ENCODE data around the gene TTC39A.

Gene TTC39A

GRCh38 chr1:51317798-51318197 is 12.6 kb downstream of the TTC39A start:
- Histone ChIP-seq H3K4me2 (ENCODE audit: low read depth, low read length) (no peak overlapping the region), H3K9me3 (replicated peaks; ENCODE audit: insufficient read depth, low read length) (no peaks in the 10 kb centered on the region), H3K9ac (ENCODE audit: low read length) (no peak overlapping the region), H3K36me3 (replicated peaks; ENCODE audit: insufficient read depth, low read length) (no peaks in the 10 kb centered on the region), H3F3A (ENCODE audit: insufficient read depth, low read length) (no peaks in the 10 kb centered on the region), H2AFZ (ENCODE audit: low read length) (no peak overlapping the region), H3K79me2 (ENCODE audit: low read length) (no peaks in the 10 kb centered on the region), H3K9me2 (replicated peaks; ENCODE audit: insufficient read depth, low read length) (no peaks in the 10 kb centered on the region), H3K27ac (ENCODE audit: low read length) (no peak overlapping the region), H3K4me3 (ENCODE audit: low read length) (no peak overlapping the region), H3K4me1 (ENCODE audit: low read length) (no peaks in the 10 kb centered on the region), H3K27me3 (replicated peaks; ENCODE audit: insufficient read depth, low read length) (no peaks in the 10 kb centered on the region), H4K20me1 (ENCODE audit: insufficient read depth, low read length) (no peaks in the 10 kb centered on the region)
- TF ChIP-seq EZH2 (optimal IDR thresholded peaks at IDR 0.05; ENCODE audit: low read depth, low read length) (no peak), CTCF (IDR thresholded peaks at IDR 0.05; ENCODE audit: low read length) (no peak), EZH2phosphoT487 (IDR thresholded peaks at IDR 0.05; ENCODE audit: low read length) (no peak)
- no peak for DNase-seq

- Histone ChIP-seq H2AFZ (ENCODE audit: low read length) (no peak overlapping the region), H3K36me3 (replicated peaks; ENCODE audit: insufficient read depth, low read length) (no peaks in the 10 kb centered on the region), H3K27me3 (replicated peaks; ENCODE audit: insufficient read depth, low read length) (no peaks in the 10 kb centered on the region), H3K9me2 (replicated peaks; ENCODE audit: insufficient read depth, low read length) (no peaks in the 10 kb centered on the region), H3K4me2 (ENCODE audit: low read depth, low read length) (no peak overlapping the region), H3F3A (ENCODE audit: insufficient read depth, low read length) (no peaks in the 10 kb centered on the region), H3K27ac (ENCODE audit: low read length) (no peak overlapping the region), H3K9me3 (replicated peaks; ENCODE audit: insufficient read depth, low read length) (no peaks in the 10 kb centered on the region), H3K9ac (ENCODE audit: low read length) (no peak overlapping the region), H3K4me1 (ENCODE audit: low read length) (no peaks in the 10 kb centered on the region), H3K79me2 (ENCODE audit: low read length) (no peaks in the 10 kb centered on the region), H3K4me3 (ENCODE audit: low read length) (no peak overlapping the region), H4K20me1 (ENCODE audit: insufficient read depth, low read length) (no peaks in the 10 kb centered on the region)
- no peak for DNase-seq
- TF ChIP-seq EZH2phosphoT487 (IDR thresholded peaks at IDR 0.05; ENCODE audit: low read length) (no peak), EZH2 (optimal IDR thresholded peaks at IDR 0.05; ENCODE audit: low read depth, low read length) (no peak), CTCF (IDR thresholded peaks at IDR 0.05; ENCODE audit: low read length) (no peak)
These were observed 13.6 kb downstream of the TTC39A start for GRCh38 chr1:51316846-51317120.

GRCh38 chr1:51316113-51316845 is 14.1 kb downstream of the TTC39A start:
- Histone ChIP-seq H3K4me2 (ENCODE audit: low read depth, low read length) (no peak overlapping the region), H3K27me3 (replicated peaks; ENCODE audit: insufficient read depth, low read length) (no peaks in the 10 kb centered on the region), H3K9me3 (replicated peaks; ENCODE audit: insufficient read depth, low read length) (no peaks in the 10 kb centered on the region), H3K4me3 (ENCODE audit: low read length) (no peak overlapping the region), H3K27ac (ENCODE audit: low read length) (no peak overlapping the region), H3K9ac (ENCODE audit: low read length) (no peak overlapping the region), H3K36me3 (replicated peaks; ENCODE audit: insufficient read depth, low read length) (no peaks in the 10 kb centered on the region), H3K4me1 (ENCODE audit: low read length) (no peaks in the 10 kb centered on the region), H3F3A (ENCODE audit: insufficient read depth, low read length) (no peaks in the 10 kb centered on the region), H3K9me2 (replicated peaks; ENCODE audit: insufficient read depth, low read length) (no peaks in the 10 kb centered on the region), H3K79me2 (ENCODE audit: low read length) (no peaks in the 10 kb centered on the region), H4K20me1 (ENCODE audit: insufficient read depth, low read length) (no peaks in the 10 kb centered on the region), H2AFZ (ENCODE audit: low read length) (no peak overlapping the region)
- TF ChIP-seq EZH2phosphoT487 (IDR thresholded peaks at IDR 0.05; ENCODE audit: low read length) (no peak), EZH2 (optimal IDR thresholded peaks at IDR 0.05; ENCODE audit: low read depth, low read length) (no peak), CTCF (IDR thresholded peaks at IDR 0.05; ENCODE audit: low read length) (no peak)
- DNase-seq: no peak

Measured in MM.1S (cell line).